ENCODE results near the gene JAZF1. TPM values are rescaled to one million over a fixed set of nuclear protein-coding genes. Genes with fewer than 3 reads are reported as not detected.

The JAZF1 gene
- total RNA-seq, 3 donors from 2014 or later, result 8.6 to 27.4 (median 10.5) TPM

- no peak for TF ChIP-seq POLR2A (IDR thresholded peaks at IDR 0.05)
- TF ChIP-seq CTCF (IDR thresholded peaks at IDR 0.05), result peak; percentile 31 to 47 (median 45)
- TF ChIP-seq POLR2AphosphoS5 (IDR thresholded peaks at IDR 0.05), result no peak
- peaks cover 0 to 9% of the 10 kb centered on the region in 2 donors for H3K4me1 ChIP-seq
- intact Hi-C loops (cut with DNase I; ENCODE audit: low total_unique reads), result no loop called here
- no peaks in the 10 kb centered on the region for H3K9me3 ChIP-seq
- no peak overlapping the region for H3K4me3 ChIP-seq
- H3K27me3 ChIP-seq, result no peaks in the 10 kb centered on the region
- DNase-seq (ENCODE audit: low spot score in 2 of 2), result no peak
- H3K36me3 ChIP-seq, result no peaks in the 10 kb centered on the region
- H3K27ac ChIP-seq, result no peak overlapping the region
Measured at GRCh38 chr7:27784399-27785053, 396.1 kb downstream of the JAZF1 start.

- H3K4me3 ChIP-seq, result no peak overlapping the region
Measured at GRCh38 chr7:27782849-27783248, 397.7 kb downstream of the JAZF1 start.

GRCh38 chr7:27781188-27781587 is 399.4 kb downstream of the JAZF1 start:
- Histone ChIP-seq H3K27ac (no peak overlapping the region), H3K27me3 (no peaks in the 10 kb centered on the region), H3K4me3 (no peak overlapping the region), H3K36me3 (no peaks in the 10 kb centered on the region), H3K4me1 (peaks cover 0 to 9% of the 10 kb centered on the region in 2 donors), H3K9me3 (no peaks in the 10 kb centered on the region)
- no peak for DNase-seq (ENCODE audit: low spot score in 2 of 2)
- TF ChIP-seq POLR2A (IDR thresholded peaks at IDR 0.05) (no peak), CTCF (IDR thresholded peaks at IDR 0.05) (no peak), POLR2AphosphoS5 (IDR thresholded peaks at IDR 0.05) (no peak)
- intact Hi-C loops (cut with DNase I; ENCODE audit: low total_unique reads), result no loop called here

More at GRCh38 chr7:27782849-27783248, 397.7 kb downstream of the JAZF1 start:
- Histone ChIP-seq H3K4me1 (peaks cover 0 to 9% of the 10 kb centered on the region in 2 donors), H3K27ac (no peak overlapping the region), H3K27me3 (no peaks in the 10 kb centered on the region), H3K36me3 (no peaks in the 10 kb centered on the region), H3K9me3 (no peaks in the 10 kb centered on the region)
- DNase-seq (ENCODE audit: low spot score in 2 of 2), result no peak
- TF ChIP-seq POLR2AphosphoS5 (IDR thresholded peaks at IDR 0.05) (no peak), POLR2A (IDR thresholded peaks at IDR 0.05) (no peak), CTCF (IDR thresholded peaks at IDR 0.05) (no peak)
- intact Hi-C loops (cut with DNase I; ENCODE audit: low total_unique reads), result no loop called here

Other genes starting within 250 kb of the JAZF1 start
- 10 to 100 TPM; 17.3 to 19.7 (median 18.0) TPM for gene CREB5, start 231.7 kb upstream of the JAZF1 start, total RNA-seq

Measured in breast epithelium (tissue), 4 donors.